ENCODE data around the gene SEMA4D. TPM values are rescaled to one million over a fixed set of nuclear protein-coding genes. Genes with fewer than 3 reads are reported as not detected.

Gene SEMA4D
- polyA plus RNA-seq, 1 donor from 2014 or later, result 34.0 TPM

GRCh38 chr9:89539374-89539773, 41.5 kb upstream of the SEMA4D start:
- Histone ChIP-seq H3K9me2 (ENCODE audit: insufficient read depth, low read length) (no peaks in the 10 kb centered on the region), H3K27ac (ENCODE audit: low read length) (no peak overlapping the region), H3K36me3 (ENCODE audit: insufficient read depth, low read length) (no peaks in the 10 kb centered on the region), H3K9me3 (ENCODE audit: low read length) (no peaks in the 10 kb centered on the region), H3F3A (ENCODE audit: insufficient read depth, low read length, poor library complexity, severe bottlenecking) (no peaks in the 10 kb centered on the region), H3K27me3 (ENCODE audit: insufficient read depth, low read depth, low read length) (no peaks in the 10 kb centered on the region), H3K9ac (ENCODE audit: low read length) (no peak overlapping the region), H2AFZ (ENCODE audit: low read depth, low read length) (no peak overlapping the region), H3K79me2 (replicated peaks; ENCODE audit: insufficient read depth, low read length) (no peaks in the 10 kb centered on the region), H4K20me1 (ENCODE audit: insufficient read depth) (no peaks in the 10 kb centered on the region), H3K4me3 (ENCODE audit: low read length) (no peak overlapping the region), H3K4me2 (ENCODE audit: low read length) (no peak overlapping the region)
- TF ChIP-seq TAF1 (IDR thresholded peaks at IDR 0.05; ENCODE audit: low read depth), result no peak

GRCh38 chr9:89538871-89539270, 41.0 kb upstream of the SEMA4D start:
- Histone ChIP-seq H3K4me3 (ENCODE audit: low read length) (no peak overlapping the region), H3K9ac (ENCODE audit: low read length) (no peak overlapping the region), H3F3A (ENCODE audit: insufficient read depth, low read length, poor library complexity, severe bottlenecking) (no peaks in the 10 kb centered on the region), H3K36me3 (ENCODE audit: insufficient read depth, low read length) (no peaks in the 10 kb centered on the region), H3K79me2 (replicated peaks; ENCODE audit: insufficient read depth, low read length) (no peaks in the 10 kb centered on the region), H2AFZ (ENCODE audit: low read depth, low read length) (no peak overlapping the region), H4K20me1 (ENCODE audit: insufficient read depth) (no peaks in the 10 kb centered on the region), H3K4me2 (ENCODE audit: low read length) (no peak overlapping the region), H3K27me3 (ENCODE audit: insufficient read depth, low read depth, low read length) (no peaks in the 10 kb centered on the region), H3K27ac (ENCODE audit: low read length) (no peak overlapping the region), H3K9me3 (ENCODE audit: low read length) (no peaks in the 10 kb centered on the region), H3K9me2 (ENCODE audit: insufficient read depth, low read length) (no peaks in the 10 kb centered on the region)
- no peak for TF ChIP-seq TAF1 (IDR thresholded peaks at IDR 0.05; ENCODE audit: low read depth)
- no peak for TF ChIP-seq CTCF (IDR thresholded peaks at IDR 0.05; ENCODE audit: poor library complexity, severe bottlenecking)
- no peak for TF ChIP-seq MXI1 (conservative IDR thresholded peaks at IDR 0.05; ENCODE audit: poor library complexity, severe bottlenecking)
- no peak for TF ChIP-seq EZH2 (IDR thresholded peaks at IDR 0.05; ENCODE audit: borderline replicate concordance, insufficient read depth, low read length, poor library complexity, severe bottlenecking)
- TF ChIP-seq RAD21 (conservative IDR thresholded peaks at IDR 0.05), result no peak
- no peak for TF ChIP-seq EP300 (conservative IDR thresholded peaks at IDR 0.05; ENCODE audit: poor library complexity, severe bottlenecking)
- TF ChIP-seq SMC3 (conservative IDR thresholded peaks at IDR 0.05; ENCODE audit: poor library complexity), result no peak
- TF ChIP-seq POLR2AphosphoS5 (IDR thresholded peaks at IDR 0.05), result no peak
- TF ChIP-seq REST (IDR thresholded peaks at IDR 0.05; ENCODE audit: borderline replicate concordance), result no peak

GRCh38 chr9:89537166-89537565, 39.3 kb upstream of the SEMA4D start:
- H2AFZ ChIP-seq (ENCODE audit: low read depth, low read length), result no peak overlapping the region
- no peak overlapping the region for H3K27ac ChIP-seq (ENCODE audit: low read length)
- no peaks in the 10 kb centered on the region for H3K79me2 ChIP-seq (replicated peaks; ENCODE audit: insufficient read depth, low read length)
- TF ChIP-seq TAF1 (IDR thresholded peaks at IDR 0.05; ENCODE audit: low read depth) (no peak), EZH2 (IDR thresholded peaks at IDR 0.05; ENCODE audit: borderline replicate concordance, insufficient read depth, low read length, poor library complexity, severe bottlenecking) (no peak), SMC3 (conservative IDR thresholded peaks at IDR 0.05; ENCODE audit: poor library complexity) (no peak), POLR2AphosphoS5 (IDR thresholded peaks at IDR 0.05) (no peak), RAD21 (conservative IDR thresholded peaks at IDR 0.05) (no peak), MXI1 (conservative IDR thresholded peaks at IDR 0.05; ENCODE audit: poor library complexity, severe bottlenecking) (no peak), CTCF (IDR thresholded peaks at IDR 0.05; ENCODE audit: poor library complexity, severe bottlenecking) (no peak), EP300 (conservative IDR thresholded peaks at IDR 0.05; ENCODE audit: poor library complexity, severe bottlenecking) (no peak), REST (IDR thresholded peaks at IDR 0.05; ENCODE audit: borderline replicate concordance) (no peak)
- no peaks in the 10 kb centered on the region for H4K20me1 ChIP-seq (ENCODE audit: insufficient read depth)
- no peaks in the 10 kb centered on the region for H3K9me2 ChIP-seq (ENCODE audit: insufficient read depth, low read length)
- H3K9ac ChIP-seq (ENCODE audit: low read length), result no peak overlapping the region
- no peaks in the 10 kb centered on the region for H3F3A ChIP-seq (ENCODE audit: insufficient read depth, low read length, poor library complexity, severe bottlenecking)
- H3K9me3 ChIP-seq (ENCODE audit: low read length), result no peaks in the 10 kb centered on the region
- no peaks in the 10 kb centered on the region for H3K36me3 ChIP-seq (ENCODE audit: insufficient read depth, low read length)
- H3K4me2 ChIP-seq (ENCODE audit: low read length), result no peak overlapping the region
- no peak overlapping the region for H3K4me3 ChIP-seq (ENCODE audit: low read length)
- H3K27me3 ChIP-seq (ENCODE audit: insufficient read depth, low read depth, low read length), result no peaks in the 10 kb centered on the region
